Stimulated activated CD4-positive, alpha-beta T cell treated with anti-CD3 and anti-CD28 coated beads, Interleukin-12 subunit alpha, Interleukin-12 subunit beta, amount 100 ng/mL, for 24 hours (primary cell): ENCODE measurements around the gene MEGF6.

ENCODE experiments used
- DNase-seq, 2 experiments: peaks; one replicate each; pipeline ENCODE4 v3.0.0-alpha.2; 2020; ENCODE audit warnings: low read depth in 2 of 2

Gene MEGF6

GRCh38 chr1:3440711-3441409 is 170.4 kb downstream of the MEGF6 start:
- no peak for DNase-seq

GRCh38 chr1:3440300-3440681 is 171.0 kb downstream of the MEGF6 start:
- no peak for DNase-seq
